Fibroblast of peridontal ligament (primary cell): ENCODE data around the gene TUBB4B.

Experiments used
- DNase-seq: peaks from one replicate; pipeline ENCODE4 v3.0.0-alpha.2; 2010; ENCODE audit errors: extremely low read depth

The TUBB4B gene

DNA sequence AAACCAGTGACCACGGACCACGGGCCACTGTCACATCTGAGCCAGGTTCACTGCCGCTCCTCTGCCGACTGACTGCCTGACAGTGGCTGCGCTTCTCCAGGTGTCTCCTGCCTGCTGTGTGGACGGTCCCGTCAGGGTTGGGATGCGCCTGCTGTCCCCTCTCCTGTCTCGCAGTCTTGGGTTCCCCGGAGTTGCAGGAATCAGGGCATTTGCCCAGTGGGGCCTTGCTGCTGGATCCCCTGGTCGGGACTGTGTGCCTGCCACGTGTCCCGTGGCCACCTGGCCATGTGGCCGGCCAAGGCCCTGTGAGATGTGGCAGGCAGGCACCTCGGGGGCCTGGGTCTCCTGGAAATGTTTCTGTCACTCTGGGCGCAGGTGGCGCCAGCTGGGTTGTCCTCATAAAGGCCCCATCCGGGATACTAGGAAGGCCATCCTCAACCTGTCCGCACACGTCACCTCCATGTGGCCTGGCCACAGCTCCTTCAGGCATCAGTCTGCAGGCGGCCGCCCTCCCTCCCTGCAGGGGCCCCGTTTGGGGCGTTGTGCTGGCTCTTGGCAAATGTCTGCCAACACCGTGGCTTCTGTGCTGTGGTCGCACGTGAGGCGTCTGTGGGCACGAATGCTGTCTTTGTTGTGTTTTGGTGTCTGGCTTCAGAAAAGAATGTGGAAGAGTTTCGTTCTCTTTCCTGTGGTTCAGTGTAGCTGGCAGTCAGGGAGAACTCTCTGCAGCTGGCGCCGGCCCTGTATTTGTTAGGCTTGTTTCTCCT lies 30.0 kb downstream of the TUBB4B start:
- no peak for DNase-seq

GRCh38 chr9:137271696-137272076 lies 30.6 kb downstream of the TUBB4B start:
- no peak for DNase-seq

DNA sequence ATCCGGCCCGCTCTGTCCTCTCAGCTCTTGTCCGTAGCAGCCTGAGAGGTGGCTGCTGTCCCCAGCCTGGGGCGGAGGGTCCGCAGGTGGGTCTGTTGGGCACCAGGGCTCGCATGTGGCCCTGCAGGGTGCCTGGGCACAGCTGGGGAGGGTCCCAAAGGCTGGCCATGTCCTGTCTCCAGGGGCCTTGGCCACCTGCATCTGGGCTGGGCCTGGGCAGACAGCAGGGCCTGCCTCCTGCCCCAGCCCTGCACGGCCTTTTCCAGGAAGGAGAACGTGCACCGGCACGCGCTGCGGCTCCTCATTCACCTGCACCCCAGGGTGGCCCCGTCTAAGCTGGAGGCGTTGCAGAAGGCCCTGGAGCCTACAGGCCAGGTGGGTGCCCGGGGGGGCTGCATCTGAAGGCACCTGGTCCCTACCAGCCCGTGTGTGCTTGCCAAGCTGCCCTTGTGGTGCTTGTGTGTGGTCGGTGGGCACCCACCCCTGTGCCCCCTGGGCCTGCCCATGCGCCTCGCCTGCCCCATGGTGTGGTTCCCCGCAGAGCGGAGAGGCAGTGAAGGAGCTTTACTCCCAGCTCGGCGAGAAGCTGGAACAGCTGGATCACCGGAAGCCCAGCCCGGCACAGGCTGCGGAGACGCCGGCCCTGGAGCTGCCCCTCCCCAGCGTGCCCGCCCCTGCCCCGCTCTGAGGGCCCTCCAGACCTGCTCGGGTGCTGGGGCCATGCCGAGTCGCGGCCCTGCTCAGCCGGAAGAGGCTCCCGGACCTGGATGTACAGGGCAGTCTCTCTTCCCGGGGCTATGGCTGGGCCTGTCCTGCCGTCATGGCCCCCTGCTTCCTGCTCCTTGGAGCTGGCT lies 31.4 kb downstream of the TUBB4B start:
- no peak for DNase-seq

DNA sequence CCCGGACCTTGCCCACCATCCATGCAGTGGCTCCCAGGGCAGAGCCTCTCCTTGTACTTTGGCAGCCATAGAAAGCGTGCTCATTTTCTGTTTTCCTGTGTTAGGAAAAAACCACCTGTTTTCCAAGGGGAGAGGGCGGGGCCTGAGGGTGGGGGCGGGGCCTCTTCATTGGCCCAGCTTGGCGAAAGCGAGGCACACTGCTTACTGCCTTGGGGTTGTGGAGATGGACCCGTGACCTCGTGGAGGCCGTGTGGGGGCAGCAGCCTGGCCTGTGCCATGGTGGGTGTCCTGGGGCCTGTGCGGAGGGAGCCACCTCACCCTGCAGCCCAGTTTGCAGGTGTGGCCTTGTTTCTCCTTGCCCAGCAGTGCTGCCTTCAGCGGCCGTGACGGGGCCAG lies 32.0 kb downstream of the TUBB4B start:
- no peak for DNase-seq

DNA sequence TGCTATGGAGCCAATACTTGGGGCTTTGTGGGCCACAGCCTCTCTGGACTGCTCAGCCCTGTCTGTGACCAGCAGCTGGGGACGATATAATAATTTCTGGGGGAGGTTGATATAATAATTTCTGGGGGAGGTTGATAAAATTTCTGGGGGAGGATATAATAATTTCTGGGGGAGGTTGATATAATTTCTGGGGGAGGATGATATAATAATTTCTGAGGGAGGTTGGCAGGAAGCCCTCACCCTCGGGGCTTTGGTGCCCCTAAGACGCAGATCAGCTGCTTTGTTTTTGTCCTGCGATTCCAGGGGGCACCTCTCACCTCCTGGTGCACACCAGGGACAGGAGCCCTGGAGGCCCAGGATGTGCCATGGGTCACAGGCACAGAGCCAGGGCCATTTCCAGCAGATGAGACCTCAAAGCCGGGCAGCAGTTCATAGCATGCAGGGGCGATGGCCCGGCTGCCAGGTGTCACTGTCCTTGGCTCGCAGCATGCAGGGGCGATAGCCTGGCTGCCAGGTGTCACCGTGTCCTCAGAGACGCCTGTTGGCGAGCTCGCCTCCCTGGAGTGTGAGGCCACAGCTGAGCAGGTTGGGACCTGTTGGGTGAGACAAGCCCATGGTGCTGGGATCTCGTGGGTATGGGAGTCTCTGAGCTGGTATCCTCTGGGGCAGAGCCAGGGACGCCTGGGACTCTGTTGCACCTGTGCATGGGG lies 32.7 kb downstream of the TUBB4B start:
- no peak for DNase-seq

- DNase-seq = no peak
These were observed 34.1 kb downstream of the TUBB4B start for GRCh38 chr9:137275203-137275587.

- DNase-seq = no peak
These were observed 34.7 kb downstream of the TUBB4B start for GRCh38 chr9:137275588-137276472.

DNA sequence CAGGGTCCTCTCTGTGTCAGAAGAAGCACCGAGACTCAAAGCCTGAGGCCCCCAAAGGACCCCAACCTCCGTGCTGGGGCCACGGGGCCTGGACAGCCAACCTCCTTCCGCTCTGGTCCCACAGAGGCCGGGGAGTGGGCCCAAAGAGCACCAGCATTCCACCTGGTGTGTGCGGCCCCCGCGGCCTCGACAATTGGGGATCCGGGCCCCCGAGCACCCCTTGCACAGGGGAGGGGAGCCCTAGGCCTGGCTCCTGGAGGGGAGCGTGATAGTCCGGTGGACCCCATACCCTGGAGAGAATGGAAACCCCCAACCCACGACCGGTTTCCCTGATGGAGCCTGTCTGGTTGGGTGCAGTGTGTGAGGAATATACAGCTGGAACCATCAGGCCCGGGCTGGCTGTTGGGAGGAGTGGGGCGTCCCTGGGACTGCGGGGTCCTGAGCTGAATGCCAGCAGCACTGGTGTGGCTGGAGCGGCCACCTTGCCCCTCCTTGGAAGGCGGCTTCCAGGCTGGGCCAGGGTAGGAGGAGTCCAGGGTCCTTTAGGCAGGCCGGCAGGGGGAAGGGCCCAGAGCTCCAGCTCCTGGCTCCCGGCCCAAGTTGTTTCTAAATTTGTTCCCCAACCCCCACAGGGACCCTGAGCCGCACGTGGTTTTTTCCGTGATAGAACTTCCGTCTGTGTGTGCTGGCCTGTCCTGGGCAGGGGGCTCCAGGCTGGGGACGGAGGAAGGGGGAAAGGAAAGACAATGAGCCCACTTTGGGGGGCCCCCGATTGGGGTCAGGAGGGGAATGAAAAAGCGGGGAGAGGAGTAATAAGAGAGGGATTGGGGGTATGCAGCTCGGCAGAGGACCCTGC lies 35.6 kb downstream of the TUBB4B start:
- peak; percentile 29 for DNase-seq

DNA sequence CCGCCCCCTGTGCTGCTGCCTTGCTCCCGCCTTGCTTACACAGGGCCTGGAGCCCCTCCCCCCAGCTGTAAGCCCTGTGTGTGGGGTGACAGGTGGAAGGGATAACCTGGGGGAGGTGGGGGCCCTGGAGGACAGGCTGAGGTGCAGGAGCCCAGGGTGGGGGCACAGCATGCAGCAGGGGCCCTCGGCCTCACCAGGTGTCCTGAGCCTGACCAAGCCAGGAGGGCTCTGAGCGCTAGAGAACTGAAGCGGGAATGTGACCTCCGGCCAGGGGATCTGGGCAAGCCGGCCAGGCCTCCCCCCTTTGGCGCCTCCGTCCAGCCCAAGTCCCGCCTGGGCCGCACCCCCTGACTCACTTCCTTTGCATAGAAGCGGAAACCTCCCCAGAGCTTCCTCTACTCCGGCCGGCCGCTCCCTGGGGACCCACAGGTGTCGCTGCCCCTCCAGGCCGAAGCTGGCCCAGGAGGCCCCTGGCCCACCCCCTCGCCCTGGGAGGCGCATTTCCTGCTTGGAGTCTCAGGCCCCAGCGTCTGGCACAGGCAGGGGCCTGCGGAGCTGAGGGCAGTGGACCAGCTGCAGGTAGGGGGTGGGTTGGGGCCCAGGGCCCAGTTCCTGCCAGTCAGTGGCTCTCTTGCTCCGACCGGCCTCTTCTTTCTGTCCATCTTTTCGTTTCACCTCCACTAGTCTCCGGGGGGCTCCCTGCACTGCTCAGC lies 36.4 kb downstream of the TUBB4B start, which contains the start of gene TOR4A:
TSS of gene TOR4A (plus strand) at position 398 of the 713 bp plus-strand sequence. CDS start 964 bp downstream, outside the sequence.
- no peak for DNase-seq

- no peak for DNase-seq
These were observed 37.1 kb downstream of the TUBB4B start for GRCh38 chr9:137278061-137278701.

- DNase-seq = no peak
These were observed 37.9 kb downstream of the TUBB4B start for GRCh38 chr9:137278721-137279711.

- DNase-seq = no peak
These were observed 38.8 kb downstream of the TUBB4B start for GRCh38 chr9:137279741-137280473.

GRCh38 chr9:137280474-137281344 lies 39.6 kb downstream of the TUBB4B start:
- no peak for DNase-seq

- no peak for DNase-seq
These were observed 40.4 kb downstream of the TUBB4B start for GRCh38 chr9:137281345-137282116.

- DNase-seq = peak; percentile 26
These were observed 45.9 kb downstream of the TUBB4B start for GRCh38 chr9:137286975-137287383.
